HCT116 (cell line): Measurements from ENCODE around the gene PPP2R5D. TPM values are rescaled to one million over a fixed set of nuclear protein-coding genes. Genes with fewer than 3 reads are reported as not detected.

Source experiments
- ATAC-seq: fragments of 200-7000 bp; cut with Tn5 transposase; 2 replicates; pipeline ENCODE4 v1.9.1; 2020; ENCODE audit warnings: mild to moderate bottlenecking, moderate library complexity
- BruUV-seq: library from RNA; stranded (reverse); fragments of 400-500 nt; replicated peaks from 2 replicates; lab custom pipeline; 2021; lab: Mats Ljungman, UMichigan
- CTCF ChIA-PET: fragments of 300-600 bp; sonication (Branson Sonifier 250); formaldehyde crosslinking; loops from one replicate; lab custom pipeline; 2021; ENCODE audit warnings: antibody characterized with exemption; lab: Charles Lee
- POLR2A ChIA-PET: fragments of 300-600, 350-600 bp; sonication (Branson Sonifier 250); formaldehyde crosslinking; loops from one replicate; lab custom pipeline; 2021; ENCODE audit warnings: antibody characterized with exemption; lab: Charles Lee
- RAD21 ChIA-PET, 2 experiments: fragments of 300-600 bp; sonication (Branson Sonifier 250); formaldehyde crosslinking; loops; one replicate each; lab custom pipeline; 2023; ENCODE audit warnings: low total read pairs in 2 of 2; ENCODE audit not compliant: uncharacterized antibody in 2 of 2, unreplicated experiment in 2 of 2, low non-redundant PET in 1 of 2; lab: Charles Lee
- DNase-seq: peaks from one replicate; pipeline ENCODE4 v3.0.0-alpha.2; 2010; ENCODE audit warnings: low read depth, low spot score
- H2AFZ ChIP-seq: fragments of 200-600 bp; shearing (Covaris generic), sonication (generic); 2 replicates; pipeline ENCODE4 v1.6.1; 2017; ENCODE audit warnings: low read depth, mixed run types, mixed read lengths, antibody characterized with exemption, low read length; ENCODE audit not compliant: poor library complexity, severe bottlenecking
- H3K27ac ChIP-seq: 2 replicates; pipeline ENCODE4 v1.5.1; 2012; ENCODE audit warnings: low read depth, low read length
- H3K27me3 ChIP-seq: fragments of 200-600 bp; sonication (generic); 2 replicates; pipeline ENCODE4 v1.6.1; 2016; ENCODE audit warnings: mixed run types, low read length, mixed read lengths; ENCODE audit not compliant: insufficient read depth
- H3K36me3 ChIP-seq, 2 experiments: fragments of 200-500 bp in 1 of 2; fragments of 200-600 bp in 1 of 2; sonication (Bioruptor generic) in 1 of 2; sonication (generic) in 1 of 2; 2 replicates each; pipeline versions ENCODE4 v1.5.1 to v1.6.1; 2014 to 2016; ENCODE audit warnings: low read length in 2 of 2, inconsistent platforms in 1 of 2, mixed read lengths in 1 of 2, mixed run types in 1 of 2; ENCODE audit not compliant: insufficient read depth in 2 of 2, control insufficient read depth in 1 of 2
- H3K4me1 ChIP-seq, 2 experiments: fragments of 200-600 bp in 1 of 2; sonication (generic) in 1 of 2; 2 replicates each; pipeline versions ENCODE4 v1.5.1 to v1.6.1; 2012 to 2017; ENCODE audit warnings: low read length in 2 of 2, inconsistent platforms in 1 of 2, mild to moderate bottlenecking in 1 of 2, mixed read lengths in 1 of 2, mixed run types in 1 of 2, moderate library complexity in 1 of 2; ENCODE audit not compliant: insufficient read depth in 2 of 2, control insufficient read depth in 1 of 2
- H3K4me2 ChIP-seq: fragments of 200-600 bp; sonication (generic); 2 replicates; pipeline ENCODE4 v1.6.1; 2017; ENCODE audit warnings: mixed run types, low read length, mixed read lengths
- H3K4me3 ChIP-seq, 2 experiments: fragments of 200-600 bp in 1 of 2; sonication (generic) in 1 of 2; replicated peaks in 1 of 2; 2 replicates each; pipeline ENCODE4 v1.5.1; 2011 to 2016; ENCODE audit warnings: low read length in 2 of 2, control low read depth in 1 of 2, low read depth in 1 of 2, mild to moderate bottlenecking in 1 of 2, mixed read lengths in 1 of 2, mixed run types in 1 of 2
- H3K79me2 ChIP-seq: fragments of 200-600 bp; sonication (generic); 2 replicates; pipeline ENCODE4 v1.6.1; 2017; ENCODE audit warnings: mild to moderate bottlenecking, mixed run types, low read length, moderate library complexity, mixed read lengths; ENCODE audit not compliant: insufficient read depth
- H3K9ac ChIP-seq: fragments of 200-600 bp; sonication (generic); 2 replicates; pipeline ENCODE4 v1.6.1; 2016; ENCODE audit warnings: low read length, mixed read lengths
- H3K9me2 ChIP-seq: fragments of 200-600 bp; sonication (generic), shearing (Covaris generic); 2 replicates; pipeline ENCODE4 v1.6.1; 2017; ENCODE audit warnings: mixed run types, mild to moderate bottlenecking, moderate library complexity; ENCODE audit not compliant: insufficient read depth
- H3K9me3 ChIP-seq, 2 experiments: fragments of 200-500 bp in 1 of 2; fragments of 200-600 bp in 1 of 2; sonication (Bioruptor generic) in 1 of 2; sonication (generic) in 1 of 2; 2 replicates each; pipeline ENCODE4 v1.6.1; 2014 to 2017; ENCODE audit warnings: low read length in 2 of 2, mixed read lengths in 2 of 2, inconsistent platforms in 1 of 2, low read depth in 1 of 2, mild to moderate bottlenecking in 1 of 2, mixed run types in 1 of 2, moderate library complexity in 1 of 2; ENCODE audit not compliant: control insufficient read depth in 1 of 2, insufficient read depth in 1 of 2
- H4K20me1 ChIP-seq: fragments of 200-600 bp; sonication (generic), shearing (Covaris generic); 2 replicates; pipeline ENCODE4 v1.6.1; 2017; ENCODE audit warnings: mixed run types, mild to moderate bottlenecking, moderate library complexity; ENCODE audit not compliant: insufficient read depth
- CBX3 ChIP-seq: IDR thresholded peaks from 2 replicates; pipeline ENCODE4 v1.6.1; 2012; ENCODE audit warnings: low read depth
- EGR1 ChIP-seq: IDR thresholded peaks from 2 replicates; pipeline ENCODE4 v1.6.1; 2012; ENCODE audit warnings: low read depth
- FOSL1 ChIP-seq: IDR thresholded peaks from 2 replicates; pipeline ENCODE4 v1.6.1; 2012; ENCODE audit warnings: low read depth
- JUND ChIP-seq: IDR thresholded peaks from 2 replicates; pipeline ENCODE4 v1.6.1; 2012
- POLR2AphosphoS5 ChIP-seq: IDR thresholded peaks from 2 replicates; pipeline ENCODE4 v1.6.1; 2011; ENCODE audit warnings: mild to moderate bottlenecking, low read depth, low read length, moderate library complexity
- SIN3A ChIP-seq: IDR thresholded peaks from 2 replicates; pipeline ENCODE4 v1.6.1; 2012; ENCODE audit warnings: low read depth
- SP1 ChIP-seq: IDR thresholded peaks from 2 replicates; pipeline ENCODE4 v1.6.1; 2012; ENCODE audit warnings: low read depth
- SRF ChIP-seq: IDR thresholded peaks from 2 replicates; pipeline ENCODE4 v1.6.1; 2012; ENCODE audit warnings: low read depth
- YY1 ChIP-seq: IDR thresholded peaks from 2 replicates; pipeline ENCODE4 v1.6.1; 2011; ENCODE audit warnings: low read length, low read depth, moderate library complexity, mild to moderate bottlenecking; ENCODE audit not compliant: insufficient replicate concordance; ENCODE audit errors: extremely low read depth
- ZFX ChIP-seq: fragments of 450-650 bp; IDR thresholded peaks from 2 replicates; pipeline ENCODE4 v1.6.1; 2017
- intact Hi-C: fragments of 100-400 bp; cut with micrococcal nuclease; formaldehyde crosslinking; loops from 2 replicates; pipeline ENCODE4 v1.10.0; 2022
- total RNA-seq: library from RNA; stranded (reverse); gene quantifications from one replicate; pipeline ENCODE4 v1.2.1, GENCODE V29; 2021; ENCODE audit not compliant: unreplicated experiment
- TF ChIP-seq, protein P1 (sequence below), 3 experiments: fragments of 200-600 bp in 1 of 3; sonication (generic) in 1 of 3; IDR thresholded peaks in 2 of 3; conservative IDR thresholded peaks in 1 of 3; 2 replicates each; pipeline ENCODE4 v1.5.1; 2012 to 2017; ENCODE audit warnings: low read depth in 2 of 3, low read length in 2 of 3, antibody characterized with exemption in 1 of 3, borderline replicate concordance in 1 of 3, control low read depth in 1 of 3, mild to moderate bottlenecking in 1 of 3, mixed read lengths in 1 of 3, mixed run types in 1 of 3, moderate library complexity in 1 of 3; ENCODE audit not compliant: insufficient read depth in 1 of 3
- TF ChIP-seq, protein P2 (sequence below): IDR thresholded peaks from 2 replicates; pipeline ENCODE4 v1.6.1; 2012
- TF ChIP-seq, protein P3 (sequence below): IDR thresholded peaks from 2 replicates; pipeline ENCODE4 v1.6.1; 2012; ENCODE audit warnings: low read depth

The PPP2R5D gene
- total RNA-seq, 1 experiment from 2014 or later: 49.6 TPM

DNA sequence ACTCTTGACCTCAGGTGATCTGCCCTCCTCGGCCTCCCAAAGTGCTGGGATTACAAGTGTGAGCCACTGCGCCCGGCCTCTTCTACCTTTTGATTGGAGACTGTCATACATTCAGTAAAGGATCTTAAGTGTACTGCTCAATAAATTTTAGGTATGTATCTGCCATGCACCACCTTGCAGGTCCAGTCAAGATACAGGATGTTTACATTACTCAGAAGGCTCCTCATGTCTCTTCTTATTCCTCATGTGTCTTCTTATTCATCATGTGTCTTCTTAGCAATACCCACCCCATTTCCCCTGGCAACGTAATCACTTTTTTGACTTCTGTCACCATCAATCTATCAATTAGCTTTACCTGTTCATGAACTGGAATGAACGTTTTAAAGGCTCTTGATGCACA lies 21.5 kb downstream of the PPP2R5D start:
- TF ChIP-seq FOSL1 (no peak), ZFX (no peak), YY1 (no peak), SP1 (no peak), JUND (no peak)
- TF ChIP-seq, protein P1, sequence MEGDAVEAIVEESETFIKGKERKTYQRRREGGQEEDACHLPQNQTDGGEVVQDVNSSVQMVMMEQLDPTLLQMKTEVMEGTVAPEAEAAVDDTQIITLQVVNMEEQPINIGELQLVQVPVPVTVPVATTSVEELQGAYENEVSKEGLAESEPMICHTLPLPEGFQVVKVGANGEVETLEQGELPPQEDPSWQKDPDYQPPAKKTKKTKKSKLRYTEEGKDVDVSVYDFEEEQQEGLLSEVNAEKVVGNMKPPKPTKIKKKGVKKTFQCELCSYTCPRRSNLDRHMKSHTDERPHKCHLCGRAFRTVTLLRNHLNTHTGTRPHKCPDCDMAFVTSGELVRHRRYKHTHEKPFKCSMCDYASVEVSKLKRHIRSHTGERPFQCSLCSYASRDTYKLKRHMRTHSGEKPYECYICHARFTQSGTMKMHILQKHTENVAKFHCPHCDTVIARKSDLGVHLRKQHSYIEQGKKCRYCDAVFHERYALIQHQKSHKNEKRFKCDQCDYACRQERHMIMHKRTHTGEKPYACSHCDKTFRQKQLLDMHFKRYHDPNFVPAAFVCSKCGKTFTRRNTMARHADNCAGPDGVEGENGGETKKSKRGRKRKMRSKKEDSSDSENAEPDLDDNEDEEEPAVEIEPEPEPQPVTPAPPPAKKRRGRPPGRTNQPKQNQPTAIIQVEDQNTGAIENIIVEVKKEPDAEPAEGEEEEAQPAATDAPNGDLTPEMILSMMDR (IDR thresholded peaks at IDR 0.05 in 2 of 3, conservative IDR thresholded peaks at IDR 0.05 in 1 of 3; ENCODE audit: borderline replicate concordance in 1 of 3, insufficient read depth in 1 of 3, low read depth in 2 of 3, low read length in 2 of 3): no peak
- TF ChIP-seq, protein P2, sequence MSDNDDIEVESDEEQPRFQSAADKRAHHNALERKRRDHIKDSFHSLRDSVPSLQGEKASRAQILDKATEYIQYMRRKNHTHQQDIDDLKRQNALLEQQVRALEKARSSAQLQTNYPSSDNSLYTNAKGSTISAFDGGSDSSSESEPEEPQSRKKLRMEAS: no peak
- TF ChIP-seq, all 23 proteins: peak for 0
- H3K4me3 ChIP-seq: no peak overlapping the region

DNA sequence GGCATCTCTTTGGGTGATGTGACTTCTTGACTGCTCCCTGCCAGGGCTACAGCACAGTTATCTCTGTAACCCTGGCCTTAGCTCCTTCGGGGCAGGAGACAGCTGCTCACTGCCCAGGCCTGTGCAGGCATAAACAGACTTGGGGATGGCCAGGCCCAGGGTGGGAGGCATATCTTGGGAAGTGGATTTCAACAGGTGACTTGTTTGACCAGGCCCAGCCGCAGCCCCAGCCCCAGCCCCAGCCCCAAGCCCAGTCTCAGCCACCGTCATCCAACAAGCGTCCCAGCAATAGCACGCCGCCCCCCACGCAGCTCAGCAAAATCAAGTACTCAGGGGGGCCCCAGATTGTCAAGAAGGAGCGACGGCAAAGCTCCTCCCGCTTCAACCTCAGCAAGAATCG lies 21.9 kb downstream of the PPP2R5D start:
- H3K27me3 ChIP-seq: no peaks in the 10 kb centered on the region
- ChIA-PET RAD21 (no interaction called here), CTCF (no interaction called here), POLR2A (no interaction called here)
- H3K9me2 ChIP-seq: no peaks in the 10 kb centered on the region
- H3K9ac ChIP-seq: no peak overlapping the region
- peaks cover 27 to 33% of the 10 kb centered on the region in 2 experiments; a peak in 3 of 4 replicates for H3K36me3 ChIP-seq
- ATAC-seq (no peak), DNase-seq (no peak)
- H4K20me1 ChIP-seq: no peaks in the 10 kb centered on the region
- 0 out of 2 replicates have a peak, but pooled peaks cover 2% of the 10 kb centered on the region for H3K79me2 ChIP-seq
- no peak overlapping the region for H3K4me2 ChIP-seq
- H3K4me3 ChIP-seq: no peak overlapping the region
- intact Hi-C loops: no loop called here
- no peak overlapping the region for H3K27ac ChIP-seq
- no peaks in the 10 kb centered on the region for H3K4me1 ChIP-seq
- no peaks in the 10 kb centered on the region for H3K9me3 ChIP-seq
- no peak overlapping the region for H2AFZ ChIP-seq
- no TSS peak for BruUV-seq
- TF ChIP-seq SRF (no peak), POLR2AphosphoS5 (no peak), SIN3A (no peak), EGR1 (no peak), CBX3 (no peak), ZFX (no peak)
- TF ChIP-seq, protein P1 (IDR thresholded peaks at IDR 0.05 in 2 of 3, conservative IDR thresholded peaks at IDR 0.05 in 1 of 3; ENCODE audit: borderline replicate concordance in 1 of 3, insufficient read depth in 1 of 3, low read depth in 2 of 3, low read length in 2 of 3): no peak
- TF ChIP-seq, protein P3, sequence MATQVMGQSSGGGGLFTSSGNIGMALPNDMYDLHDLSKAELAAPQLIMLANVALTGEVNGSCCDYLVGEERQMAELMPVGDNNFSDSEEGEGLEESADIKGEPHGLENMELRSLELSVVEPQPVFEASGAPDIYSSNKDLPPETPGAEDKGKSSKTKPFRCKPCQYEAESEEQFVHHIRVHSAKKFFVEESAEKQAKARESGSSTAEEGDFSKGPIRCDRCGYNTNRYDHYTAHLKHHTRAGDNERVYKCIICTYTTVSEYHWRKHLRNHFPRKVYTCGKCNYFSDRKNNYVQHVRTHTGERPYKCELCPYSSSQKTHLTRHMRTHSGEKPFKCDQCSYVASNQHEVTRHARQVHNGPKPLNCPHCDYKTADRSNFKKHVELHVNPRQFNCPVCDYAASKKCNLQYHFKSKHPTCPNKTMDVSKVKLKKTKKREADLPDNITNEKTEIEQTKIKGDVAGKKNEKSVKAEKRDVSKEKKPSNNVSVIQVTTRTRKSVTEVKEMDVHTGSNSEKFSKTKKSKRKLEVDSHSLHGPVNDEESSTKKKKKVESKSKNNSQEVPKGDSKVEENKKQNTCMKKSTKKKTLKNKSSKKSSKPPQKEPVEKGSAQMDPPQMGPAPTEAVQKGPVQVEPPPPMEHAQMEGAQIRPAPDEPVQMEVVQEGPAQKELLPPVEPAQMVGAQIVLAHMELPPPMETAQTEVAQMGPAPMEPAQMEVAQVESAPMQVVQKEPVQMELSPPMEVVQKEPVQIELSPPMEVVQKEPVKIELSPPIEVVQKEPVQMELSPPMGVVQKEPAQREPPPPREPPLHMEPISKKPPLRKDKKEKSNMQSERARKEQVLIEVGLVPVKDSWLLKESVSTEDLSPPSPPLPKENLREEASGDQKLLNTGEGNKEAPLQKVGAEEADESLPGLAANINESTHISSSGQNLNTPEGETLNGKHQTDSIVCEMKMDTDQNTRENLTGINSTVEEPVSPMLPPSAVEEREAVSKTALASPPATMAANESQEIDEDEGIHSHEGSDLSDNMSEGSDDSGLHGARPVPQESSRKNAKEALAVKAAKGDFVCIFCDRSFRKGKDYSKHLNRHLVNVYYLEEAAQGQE: no peak

More for the DNA sequence above, 21.5 kb downstream of the PPP2R5D start:
- CTCF ChIA-PET: interaction anchor here (1.2 kb wide), 2 partner anchors 9 to 138 kb away, joined by 3 to 5 read pairs; no protein-coding TSS in a partner anchor
- 0 out of 2 replicates have a peak, but pooled peaks cover 2% of the 10 kb centered on the region for H3K79me2 ChIP-seq
- no peaks in the 10 kb centered on the region for H3K4me1 ChIP-seq
- no peak overlapping the region for H2AFZ ChIP-seq
- intact Hi-C loops: no loop called here
- H3K9me3 ChIP-seq: no peaks in the 10 kb centered on the region
- no peak overlapping the region for H3K4me2 ChIP-seq
- no peak for ATAC-seq
- H3K9ac ChIP-seq: no peak overlapping the region
- no peaks in the 10 kb centered on the region for H3K9me2 ChIP-seq
- DNase-seq: no peak
- RAD21 ChIA-PET: no interaction called here
- H3K27me3 ChIP-seq: no peaks in the 10 kb centered on the region
- POLR2A ChIA-PET: interaction anchor here (1.2 kb wide), 1 partner anchor 22 kb away, joined by 3 read pairs; the partner anchor contains the start of gene PPP2R5D
- BruUV-seq: no TSS peak
- peaks cover 27 to 29% of the 10 kb centered on the region in 2 experiments; a peak in 3 of 4 replicates for H3K36me3 ChIP-seq
- H4K20me1 ChIP-seq: no peaks in the 10 kb centered on the region
- no peak overlapping the region for H3K27ac ChIP-seq
